Neural cell (in vitro differentiated cells): ENCODE data around the gene TENM3. TPM values are rescaled to one million over a fixed set of nuclear protein-coding genes. Genes with fewer than 3 reads are reported as not detected.

Experiments
- H2AFZ ChIP-seq: fragments of 200-600, 300-800 bp; sonication (generic), shearing (Covaris generic); 2 replicates; pipeline ENCODE4 v1.6.0; 2014; ENCODE audit warnings: low read depth, mild to moderate bottlenecking, antibody characterized with exemption, low read length, moderate library complexity
- H3F3A ChIP-seq: fragments of 200-600 bp; shearing (Covaris generic); 2 replicates; pipeline ENCODE4 v1.6.1; 2016; ENCODE audit warnings: mild to moderate bottlenecking, moderate library complexity, mixed read lengths, antibody characterized with exemption, low read length; ENCODE audit not compliant: insufficient read depth, poor library complexity, severe bottlenecking
- H3K27ac ChIP-seq: fragments of 200-600, 300-800 bp; sonication (generic), shearing (Covaris generic); 2 replicates; pipeline ENCODE4 v1.5.1; 2014; ENCODE audit warnings: mild to moderate bottlenecking, low read length, moderate library complexity
- H3K27me3 ChIP-seq: fragments of 300-800, 200-600 bp; sonication (generic), shearing (Covaris generic); 2 replicates; pipeline ENCODE4 v1.6.0; 2014; ENCODE audit warnings: mild to moderate bottlenecking, low read depth, low read length, moderate library complexity; ENCODE audit not compliant: insufficient read depth
- H3K36me3 ChIP-seq: fragments of 300-800, 200-600 bp; sonication (generic), shearing (Covaris generic); 2 replicates; pipeline ENCODE4 v1.5.1; 2014; ENCODE audit warnings: mild to moderate bottlenecking, antibody characterized with exemption, low read length, moderate library complexity; ENCODE audit not compliant: insufficient read depth
- H3K4me2 ChIP-seq: fragments of 300-800, 200-600 bp; sonication (generic), shearing (Covaris generic); 2 replicates; pipeline ENCODE4 v1.6.0; 2014; ENCODE audit warnings: mild to moderate bottlenecking, low read length
- H3K4me3 ChIP-seq: fragments of 300-800, 200-600 bp; sonication (generic), shearing (Covaris generic); 2 replicates; pipeline ENCODE4 v1.5.1; 2014; ENCODE audit warnings: mild to moderate bottlenecking, low read length, moderate library complexity
- H3K79me2 ChIP-seq: fragments of 200-600 bp; shearing (Covaris generic); replicated peaks from 2 replicates; pipeline ENCODE4 v1.6.0; 2014; ENCODE audit warnings: mild to moderate bottlenecking, low read length, moderate library complexity; ENCODE audit not compliant: insufficient read depth
- H3K9ac ChIP-seq: fragments of 300-800, 200-600 bp; sonication (generic), shearing (Covaris generic); 2 replicates; pipeline ENCODE4 v1.6.1; 2016; ENCODE audit warnings: mild to moderate bottlenecking, low read length, mixed read lengths
- H3K9me2 ChIP-seq: fragments of 200-600 bp; shearing (Covaris generic); 2 replicates; pipeline ENCODE4 v1.6.1; 2016; ENCODE audit warnings: mild to moderate bottlenecking, low read length, mixed read lengths; ENCODE audit not compliant: insufficient read depth
- H3K9me3 ChIP-seq: fragments of 200-600, 300-800 bp; sonication (generic), shearing (Covaris generic); 2 replicates; pipeline ENCODE4 v1.6.1; 2016; ENCODE audit warnings: mild to moderate bottlenecking, mixed run types, low read length, moderate library complexity, mixed read lengths
- H4K20me1 ChIP-seq: fragments of 200-600 bp; shearing (Covaris generic); 2 replicates; pipeline ENCODE4 v1.6.1; 2016; ENCODE audit warnings: mild to moderate bottlenecking, mixed run types; ENCODE audit not compliant: insufficient read depth
- CTCF ChIP-seq: fragments of 450-650 bp; IDR thresholded peaks from 2 replicates; pipeline ENCODE4 v1.5.1; 2014; ENCODE audit warnings: antibody characterized with exemption, mild to moderate bottlenecking, moderate library complexity; ENCODE audit not compliant: poor library complexity, severe bottlenecking
- EP300 ChIP-seq: fragments of 450-650 bp; conservative IDR thresholded peaks from 2 replicates; pipeline ENCODE4 v1.6.1; 2014; ENCODE audit warnings: antibody characterized with exemption, mild to moderate bottlenecking, moderate library complexity; ENCODE audit not compliant: poor library complexity, severe bottlenecking
- EZH2 ChIP-seq: fragments of 200-600, 300-800 bp; shearing (Covaris generic), sonication (generic); IDR thresholded peaks from 2 replicates; pipeline ENCODE4 v1.6.1; 2014; ENCODE audit warnings: antibody characterized with exemption, low read length, borderline replicate concordance, mild to moderate bottlenecking; ENCODE audit not compliant: insufficient read depth, poor library complexity, severe bottlenecking
- MXI1 ChIP-seq: fragments of 450-650 bp; conservative IDR thresholded peaks from 2 replicates; pipeline ENCODE4 v1.6.1; 2014; ENCODE audit warnings: antibody characterized with exemption, mild to moderate bottlenecking; ENCODE audit not compliant: poor library complexity, severe bottlenecking
- POLR2AphosphoS5 ChIP-seq: IDR thresholded peaks from 2 replicates; pipeline ENCODE4 v1.6.1; 2012
- RAD21 ChIP-seq: fragments of 450-650 bp; conservative IDR thresholded peaks from 2 replicates; pipeline ENCODE4 v1.6.1; 2014; ENCODE audit warnings: antibody characterized with exemption, mild to moderate bottlenecking, moderate library complexity
- REST ChIP-seq: IDR thresholded peaks from 2 replicates; pipeline ENCODE4 v1.6.1; 2012; ENCODE audit warnings: borderline replicate concordance
- SMC3 ChIP-seq: fragments of 450-650 bp; conservative IDR thresholded peaks from 2 replicates; pipeline ENCODE4 v1.6.1; 2014; ENCODE audit warnings: antibody characterized with exemption, mild to moderate bottlenecking, moderate library complexity; ENCODE audit not compliant: poor library complexity
- TAF1 ChIP-seq: IDR thresholded peaks from 2 replicates; pipeline ENCODE4 v1.6.1; 2012; ENCODE audit warnings: low read depth
- polyA plus RNA-seq: library from polyadenylated mRNA; depleted of rRNA; stranded (reverse); fragments of >200 nt; gene quantifications from 2 replicates; pipeline ENCODE4 v1.2.3, GENCODE V29; 2014

The TENM3 gene
- polyA plus RNA-seq, 1 donor from 2014 or later = 7.3 TPM

- H3F3A ChIP-seq = no peaks in the 10 kb centered on the region
- H3K27ac ChIP-seq = no peak overlapping the region
- no peaks in the 10 kb centered on the region for H3K9me3 ChIP-seq
- H3K9me2 ChIP-seq = no peaks in the 10 kb centered on the region
- no peak overlapping the region for H3K9ac ChIP-seq
- no peaks in the 10 kb centered on the region for H3K79me2 ChIP-seq
- H2AFZ ChIP-seq = no peak overlapping the region
- no peaks in the 10 kb centered on the region for H3K36me3 ChIP-seq
- no peaks in the 10 kb centered on the region for H3K27me3 ChIP-seq
- no peaks in the 10 kb centered on the region for H4K20me1 ChIP-seq
- H3K4me2 ChIP-seq = no peak overlapping the region
- H3K4me3 ChIP-seq = no peak overlapping the region
- TF ChIP-seq EP300 (no peak), SMC3 (no peak), RAD21 (no peak), EZH2 (no peak), CTCF (no peak), REST (no peak), POLR2AphosphoS5 (no peak), TAF1 (no peak)
These were observed 2.5 kb downstream of the TENM3 start for GRCh38 chr4:182245541-182246215.

GRCh38 chr4:182246401-182247205, 3.4 kb downstream of the TENM3 start:
- H3K27ac ChIP-seq = no peak overlapping the region
- H3K9me3 ChIP-seq = no peaks in the 10 kb centered on the region
- no peak overlapping the region for H2AFZ ChIP-seq
- no peaks in the 10 kb centered on the region for H3K9me2 ChIP-seq
- H4K20me1 ChIP-seq = no peaks in the 10 kb centered on the region
- no peaks in the 10 kb centered on the region for H3K27me3 ChIP-seq
- H3K4me3 ChIP-seq = no peak overlapping the region
- H3K79me2 ChIP-seq = no peaks in the 10 kb centered on the region
- TF ChIP-seq REST (no peak), MXI1 (no peak), CTCF (no peak), SMC3 (no peak), EP300 (no peak), EZH2 (no peak), POLR2AphosphoS5 (no peak), RAD21 (no peak), TAF1 (no peak)
- H3F3A ChIP-seq = no peaks in the 10 kb centered on the region
- no peaks in the 10 kb centered on the region for H3K36me3 ChIP-seq
- H3K9ac ChIP-seq = no peak overlapping the region
- H3K4me2 ChIP-seq = no peak overlapping the region
